ENCODE data around the gene CENPO.

The CENPO gene

GRCh38 chr2:24785671-24786321 is 7.4 kb upstream of the CENPO start:
- H3K4me3 ChIP-seq (ENCODE audit: control insufficient read depth in 1 of 7, extremely low read depth in 1 of 7, insufficient read depth in 4 of 7, low read depth in 2 of 7, low read length in 6 of 7) = peak overlapping the region in 2 of 7 experiments; percentile 11 to 52
- H3K27me3 ChIP-seq (replicated peaks in 2 of 5; ENCODE audit: control insufficient read depth in 4 of 5, insufficient read depth in 5 of 5, low read length in 4 of 5) = peaks cover 0 to 17% (median 5%) of the 10 kb centered on the region in 5 experiments
- H3K36me3 ChIP-seq (ENCODE audit: control insufficient read depth in 4 of 4, insufficient read depth in 4 of 4, low read length in 3 of 4) = peaks cover 0 to 3% (median 3%) of the 10 kb centered on the region in 4 experiments
- 30% methylated on average over 6 of the region's 6 CpGs for WGBS (ENCODE audit: insufficient coverage)
- ChIA-PET CTCF (no interaction called here), POLR2A (no interaction called here)
- H3K4me1 ChIP-seq (ENCODE audit: control extremely low read depth in 1 of 4, control insufficient read depth in 4 of 4, insufficient read depth in 4 of 4, low read length in 3 of 4) = peaks cover 0 to 12% (median 9%) of the 10 kb centered on the region in 4 experiments
- DNase-seq = peak; percentile 44 to 88 (median 81)
- peaks cover 0 to 5% (median 4%) of the 10 kb centered on the region in 5 experiments for H3K9me3 ChIP-seq (ENCODE audit: control extremely low read depth in 1 of 5, control insufficient read depth in 4 of 5, insufficient read depth in 2 of 5, low read depth in 1 of 5, low read length in 4 of 5)
- H3K27ac ChIP-seq (ENCODE audit: insufficient read depth in 1 of 2, low read depth in 1 of 2, low read length in 2 of 2, poor library complexity in 1 of 2, severe bottlenecking in 2 of 2) = no peak overlapping the region

- ChIA-PET POLR2A (no interaction called here), CTCF (no interaction called here)
- peaks cover 4 to 25% (median 14%) of the 10 kb centered on the region in 4 experiments for H3K4me1 ChIP-seq (ENCODE audit: control extremely low read depth in 1 of 4, control insufficient read depth in 4 of 4, insufficient read depth in 4 of 4, low read length in 3 of 4)
- H3K27ac ChIP-seq (ENCODE audit: insufficient read depth in 1 of 2, low read depth in 1 of 2, low read length in 2 of 2, poor library complexity in 1 of 2, severe bottlenecking in 2 of 2) = no peak overlapping the region
- peaks cover 0 to 4% (median 2%) of the 10 kb centered on the region in 5 experiments for H3K9me3 ChIP-seq (ENCODE audit: control extremely low read depth in 1 of 5, control insufficient read depth in 4 of 5, insufficient read depth in 2 of 5, low read depth in 1 of 5, low read length in 4 of 5)
- peaks cover 0 to 3% (median 3%) of the 10 kb centered on the region in 4 experiments for H3K36me3 ChIP-seq (ENCODE audit: control insufficient read depth in 4 of 4, insufficient read depth in 4 of 4, low read length in 3 of 4)
- DNase-seq = no peak
- peaks cover 0 to 15% (median 5%) of the 10 kb centered on the region in 5 experiments for H3K27me3 ChIP-seq (replicated peaks in 2 of 5; ENCODE audit: control insufficient read depth in 4 of 5, insufficient read depth in 5 of 5, low read length in 4 of 5)
- no peak overlapping the region for H3K4me3 ChIP-seq (ENCODE audit: control insufficient read depth in 1 of 7, extremely low read depth in 1 of 7, insufficient read depth in 4 of 7, low read depth in 2 of 7, low read length in 6 of 7)
- WGBS (ENCODE audit: insufficient coverage) = 100% methylated on average over 2 of the region's 2 CpGs
Observed at GRCh38 chr2:24787532-24787931, 5.7 kb upstream of the CENPO start.

GRCh38 chr2:24788816-24789215 is 4.4 kb upstream of the CENPO start:
- peaks cover 6 to 28% (median 20%) of the 10 kb centered on the region in 4 experiments for H3K4me1 ChIP-seq (ENCODE audit: control extremely low read depth in 1 of 4, control insufficient read depth in 4 of 4, insufficient read depth in 4 of 4, low read length in 3 of 4)
- CTCF ChIA-PET = no interaction called here
- 94% methylated on average over 3 of the region's 3 CpGs for WGBS (ENCODE audit: insufficient coverage)
- H3K9me3 ChIP-seq (ENCODE audit: control extremely low read depth in 1 of 5, control insufficient read depth in 4 of 5, insufficient read depth in 2 of 5, low read depth in 1 of 5, low read length in 4 of 5) = peaks cover 0 to 4% (median 0%) of the 10 kb centered on the region in 5 experiments
- POLR2A ChIA-PET = no interaction called here
- H3K36me3 ChIP-seq (ENCODE audit: control insufficient read depth in 4 of 4, insufficient read depth in 4 of 4, low read length in 3 of 4) = peaks cover 0 to 3% (median 3%) of the 10 kb centered on the region in 4 experiments
- peaks cover 0 to 11% (median 2%) of the 10 kb centered on the region in 5 experiments for H3K27me3 ChIP-seq (replicated peaks in 2 of 5; ENCODE audit: control insufficient read depth in 4 of 5, insufficient read depth in 5 of 5, low read length in 4 of 5)
- H3K27ac ChIP-seq (ENCODE audit: insufficient read depth in 1 of 2, low read depth in 1 of 2, low read length in 2 of 2, poor library complexity in 1 of 2, severe bottlenecking in 2 of 2) = no peak overlapping the region
- H3K4me3 ChIP-seq (ENCODE audit: control insufficient read depth in 1 of 7, extremely low read depth in 1 of 7, insufficient read depth in 4 of 7, low read depth in 2 of 7, low read length in 6 of 7) = no peak overlapping the region
- DNase-seq = no peak

GRCh38 chr2:24791452-24791851 is 1.8 kb upstream of the CENPO start:
- Histone ChIP-seq H3K4me3 (ENCODE audit: control insufficient read depth in 1 of 7, extremely low read depth in 1 of 7, insufficient read depth in 4 of 7, low read depth in 2 of 7, low read length in 6 of 7) (no peak overlapping the region), H3K9me3 (ENCODE audit: control extremely low read depth in 1 of 5, control insufficient read depth in 4 of 5, insufficient read depth in 2 of 5, low read depth in 1 of 5, low read length in 4 of 5) (no peaks in the 10 kb centered on the region), H3K27me3 (replicated peaks in 2 of 5; ENCODE audit: control insufficient read depth in 4 of 5, insufficient read depth in 5 of 5, low read length in 4 of 5) (peaks cover 0 to 6% (median 0%) of the 10 kb centered on the region in 5 experiments), H3K27ac (ENCODE audit: insufficient read depth in 1 of 2, low read depth in 1 of 2, low read length in 2 of 2, poor library complexity in 1 of 2, severe bottlenecking in 2 of 2) (peak overlapping the region in 1 of 2 experiments; percentile 29), H3K36me3 (ENCODE audit: control insufficient read depth in 4 of 4, insufficient read depth in 4 of 4, low read length in 3 of 4) (peaks cover 0 to 13% (median 3%) of the 10 kb centered on the region in 4 experiments), H3K4me1 (ENCODE audit: control extremely low read depth in 1 of 4, control insufficient read depth in 4 of 4, insufficient read depth in 4 of 4, low read length in 3 of 4) (peaks cover 8 to 28% (median 18%) of the 10 kb centered on the region in 4 experiments)
- DNase-seq = no peak
- CTCF ChIA-PET = interaction anchor here (0.9 to 1.8 kb wide), 4 partner anchors 32 to 381 kb away, joined by 3 to 4 read pairs (median 4); no protein-coding TSS in a partner anchor
- POLR2A ChIA-PET = no interaction called here
- 100% methylated on average over 5 of the region's 5 CpGs for WGBS (ENCODE audit: insufficient coverage)

- Histone ChIP-seq H3K9me3 (ENCODE audit: control extremely low read depth in 1 of 5, control insufficient read depth in 4 of 5, insufficient read depth in 2 of 5, low read depth in 1 of 5, low read length in 4 of 5) (no peaks in the 10 kb centered on the region), H3K36me3 (ENCODE audit: control insufficient read depth in 4 of 4, insufficient read depth in 4 of 4, low read length in 3 of 4) (peaks cover 0 to 23% (median 3%) of the 10 kb centered on the region in 4 experiments), H3K27me3 (replicated peaks in 2 of 5; ENCODE audit: control insufficient read depth in 4 of 5, insufficient read depth in 5 of 5, low read length in 4 of 5) (peaks cover 0 to 3% (median 0%) of the 10 kb centered on the region in 5 experiments), H3K27ac (ENCODE audit: insufficient read depth in 1 of 2, low read depth in 1 of 2, low read length in 2 of 2, poor library complexity in 1 of 2, severe bottlenecking in 2 of 2) (peak overlapping the region; percentile 96 to 98), H3K4me3 (ENCODE audit: control insufficient read depth in 1 of 7, extremely low read depth in 1 of 7, insufficient read depth in 4 of 7, low read depth in 2 of 7, low read length in 6 of 7) (peak overlapping the region; percentile 60 to 99 (median 93)), H3K4me1 (ENCODE audit: control extremely low read depth in 1 of 4, control insufficient read depth in 4 of 4, insufficient read depth in 4 of 4, low read length in 3 of 4) (peaks cover 8 to 28% (median 18%) of the 10 kb centered on the region in 4 experiments)
- no peak for DNase-seq
- CTCF ChIA-PET = interaction anchor here (0.8 to 1.3 kb wide), 5 partner anchors 8 to 370 kb away, joined by 3 read pairs; no protein-coding TSS in a partner anchor
- POLR2A ChIA-PET = interaction anchor here (0.6 kb wide), 1 partner anchor 23 kb away, joined by 4 read pairs; no protein-coding TSS in a partner anchor
- 0% methylated on average over 3 of the region's 6 CpGs for WGBS (ENCODE audit: insufficient coverage)
Observed at GRCh38 chr2:24792542-24792873, 717 bp upstream of the CENPO start.

- Histone ChIP-seq H3K27me3 (replicated peaks in 2 of 5; ENCODE audit: control insufficient read depth in 4 of 5, insufficient read depth in 5 of 5, low read length in 4 of 5) (no peaks in the 10 kb centered on the region), H3K4me3 (ENCODE audit: control insufficient read depth in 1 of 7, extremely low read depth in 1 of 7, insufficient read depth in 4 of 7, low read depth in 2 of 7, low read length in 6 of 7) (peak overlapping the region; percentile 60 to 99 (median 93)), H3K27ac (ENCODE audit: insufficient read depth in 1 of 2, low read depth in 1 of 2, low read length in 2 of 2, poor library complexity in 1 of 2, severe bottlenecking in 2 of 2) (peak overlapping the region in 1 of 2 experiments; percentile 98), H3K4me1 (ENCODE audit: control extremely low read depth in 1 of 4, control insufficient read depth in 4 of 4, insufficient read depth in 4 of 4, low read length in 3 of 4) (peaks cover 8 to 28% (median 18%) of the 10 kb centered on the region in 4 experiments), H3K9me3 (ENCODE audit: control extremely low read depth in 1 of 5, control insufficient read depth in 4 of 5, insufficient read depth in 2 of 5, low read depth in 1 of 5, low read length in 4 of 5) (no peaks in the 10 kb centered on the region), H3K36me3 (ENCODE audit: control insufficient read depth in 4 of 4, insufficient read depth in 4 of 4, low read length in 3 of 4) (peaks cover 0 to 30% (median 3%) of the 10 kb centered on the region in 4 experiments)
- POLR2A ChIA-PET = no interaction called here
- 24% methylated on average over 11 of the region's 14 CpGs for WGBS (ENCODE audit: insufficient coverage)
- no peak for DNase-seq
- CTCF ChIA-PET = interaction anchor here (0.9 to 1.3 kb wide), 2 partner anchors 108 to 372 kb away, joined by 3 read pairs; no protein-coding TSS in a partner anchor
Observed at GRCh38 chr2:24793761-24794435, 673 bp downstream of the CENPO start.

Measured in common myeloid progenitor, CD34-positive (primary cell).